OCI-LY7 (cell line): Measurements from ENCODE around the gene MARCO. TPM values are rescaled to one million over a fixed set of nuclear protein-coding genes. Genes with fewer than 3 reads are reported as not detected.

Source experiments
- Bru-seq: library from RNA; stranded (reverse); fragments of 400-500 nt; gene quantifications from one replicate; lab custom pipeline; 2021; lab: Mats Ljungman, UMichigan
- BruChase-seq, 2 experiments: library from RNA; stranded (reverse); fragments of 400-500 nt; gene quantifications; one replicate each; lab custom pipeline; 2021; lab: Mats Ljungman, UMichigan
- BruUV-seq: library from RNA; stranded (reverse); fragments of 400-500 nt; replicated peaks from 2 replicates; lab custom pipeline; 2021; lab: Mats Ljungman, UMichigan
- CTCF ChIA-PET: fragments of 300-600 bp; sonication (Branson Sonifier 250); formaldehyde crosslinking; loops from one replicate; lab custom pipeline; 2022; ENCODE audit warnings: antibody characterized with exemption; ENCODE audit not compliant: unreplicated experiment; lab: Charles Lee
- POLR2A ChIA-PET: fragments of 300-600 bp; sonication (Branson Sonifier 250); formaldehyde crosslinking; loops from one replicate; lab custom pipeline; 2022; ENCODE audit warnings: antibody characterized with exemption; lab: Charles Lee
- DNase-seq: peaks from one replicate; pipeline ENCODE4 v3.0.0-alpha.2; 2015; ENCODE audit warnings: low spot score
- H2AFZ ChIP-seq: fragments of 200-600 bp; sonication (generic), shearing (Covaris generic); 2 replicates; pipeline ENCODE4 v1.6.1; 2014; ENCODE audit warnings: mild to moderate bottlenecking, antibody characterized with exemption, low read length, moderate library complexity
- H3K27ac ChIP-seq: fragments of 200-600 bp; sonication (generic); 2 replicates; pipeline ENCODE4 v1.5.1; 2014; ENCODE audit warnings: mixed run types, low read depth, mild to moderate bottlenecking, moderate library complexity, low read length, inconsistent platforms; ENCODE audit not compliant: poor library complexity, severe bottlenecking
- H3K36me3 ChIP-seq: fragments of 200-600 bp; sonication (generic); 2 replicates; pipeline ENCODE4 v1.6.1; 2014; ENCODE audit warnings: mild to moderate bottlenecking, antibody characterized with exemption, low read length, moderate library complexity, mixed read lengths; ENCODE audit not compliant: insufficient read depth
- H3K4me1 ChIP-seq: fragments of 200-600 bp; sonication (generic); 2 replicates; pipeline ENCODE4 v1.5.1; 2014; ENCODE audit warnings: mild to moderate bottlenecking, low read length; ENCODE audit not compliant: insufficient read depth, poor library complexity, severe bottlenecking
- H3K4me2 ChIP-seq: fragments of 200-600 bp; sonication (generic); 2 replicates; pipeline ENCODE4 v1.6.1; 2014; ENCODE audit warnings: mild to moderate bottlenecking, low read length
- H3K4me3 ChIP-seq: fragments of 200-600 bp; sonication (generic); 2 replicates; pipeline ENCODE4 v1.5.1; 2014; ENCODE audit warnings: mild to moderate bottlenecking, low read depth, low read length; ENCODE audit not compliant: poor library complexity, severe bottlenecking
- H3K79me2 ChIP-seq: fragments of 200-600 bp; sonication (generic); 2 replicates; pipeline ENCODE4 v1.6.1; 2016; ENCODE audit warnings: low read depth, mild to moderate bottlenecking, low read length, moderate library complexity, mixed read lengths; ENCODE audit not compliant: insufficient read depth
- H3K9me2 ChIP-seq: fragments of 200-600 bp; sonication (generic); 2 replicates; pipeline ENCODE4 v1.6.1; 2016; ENCODE audit warnings: mild to moderate bottlenecking, low read length, mixed read lengths; ENCODE audit not compliant: insufficient read depth
- H3K9me3 ChIP-seq: fragments of 200-600 bp; sonication (generic); 2 replicates; pipeline ENCODE4 v1.6.1; 2014; ENCODE audit warnings: mild to moderate bottlenecking, mixed run types, low read length, mixed read lengths
- H4K20me1 ChIP-seq: fragments of 200-600 bp; sonication (generic); 2 replicates; pipeline ENCODE4 v1.6.1; 2014; ENCODE audit warnings: mild to moderate bottlenecking, antibody characterized with exemption, low read length, moderate library complexity, mixed read lengths; ENCODE audit not compliant: insufficient read depth
- EZH2phosphoT487 ChIP-seq: fragments of 200-600 bp; sonication (generic); IDR thresholded peaks from 2 replicates; pipeline ENCODE4 v1.6.1; 2018; ENCODE audit warnings: low read depth, borderline replicate concordance, mild to moderate bottlenecking, mixed run types, antibody characterized with exemption, low read length, moderate library complexity, mixed read lengths
- intact Hi-C: fragments of 100-400 bp; cut with micrococcal nuclease; formaldehyde crosslinking; loops from one replicate; pipeline ENCODE4 v1.10.0; 2022; ENCODE audit not compliant: unreplicated experiment
- long read RNA-seq: library from polyadenylated mRNA; stranded (forward); transcript quantifications from one replicate; pipeline ENCODE4 v2.0.0, GENCODE V29; 2022
- total RNA-seq, 2 experiments: library from RNA; depleted of rRNA in 1 of 2; stranded (reverse); fragments of >200 nt in 1 of 2; shearing (Covaris generic) in 1 of 2; gene quantifications; 2 replicates each; pipeline ENCODE4 v1.2.3, GENCODE V29; 2014 to 2022
- TF ChIP-seq, protein P1 (sequence below): fragments of 200-600 bp; sonication (generic); conservative IDR thresholded peaks from 2 replicates; pipeline ENCODE4 v1.5.1; 2014; ENCODE audit warnings: mild to moderate bottlenecking, antibody characterized with exemption, low read length, moderate library complexity, mixed read lengths

The MARCO gene, protein sequence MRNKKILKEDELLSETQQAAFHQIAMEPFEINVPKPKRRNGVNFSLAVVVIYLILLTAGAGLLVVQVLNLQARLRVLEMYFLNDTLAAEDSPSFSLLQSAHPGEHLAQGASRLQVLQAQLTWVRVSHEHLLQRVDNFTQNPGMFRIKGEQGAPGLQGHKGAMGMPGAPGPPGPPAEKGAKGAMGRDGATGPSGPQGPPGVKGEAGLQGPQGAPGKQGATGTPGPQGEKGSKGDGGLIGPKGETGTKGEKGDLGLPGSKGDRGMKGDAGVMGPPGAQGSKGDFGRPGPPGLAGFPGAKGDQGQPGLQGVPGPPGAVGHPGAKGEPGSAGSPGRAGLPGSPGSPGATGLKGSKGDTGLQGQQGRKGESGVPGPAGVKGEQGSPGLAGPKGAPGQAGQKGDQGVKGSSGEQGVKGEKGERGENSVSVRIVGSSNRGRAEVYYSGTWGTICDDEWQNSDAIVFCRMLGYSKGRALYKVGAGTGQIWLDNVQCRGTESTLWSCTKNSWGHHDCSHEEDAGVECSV
- total RNA-seq (2014; rRNA removed; shearing (Covaris generic)) (not detected in 2 replicates), total RNA-seq (2022) (not detected in 2 replicates), Bru-seq, nascent RNA (not detected), BruChase-seq, experiment 1, labeled RNA remaining after a 6-hour chase (not detected), BruChase-seq, experiment 2, labeled RNA remaining after a 2-hour chase (not detected)
- long read RNA-seq = 0 reads

DNA sequence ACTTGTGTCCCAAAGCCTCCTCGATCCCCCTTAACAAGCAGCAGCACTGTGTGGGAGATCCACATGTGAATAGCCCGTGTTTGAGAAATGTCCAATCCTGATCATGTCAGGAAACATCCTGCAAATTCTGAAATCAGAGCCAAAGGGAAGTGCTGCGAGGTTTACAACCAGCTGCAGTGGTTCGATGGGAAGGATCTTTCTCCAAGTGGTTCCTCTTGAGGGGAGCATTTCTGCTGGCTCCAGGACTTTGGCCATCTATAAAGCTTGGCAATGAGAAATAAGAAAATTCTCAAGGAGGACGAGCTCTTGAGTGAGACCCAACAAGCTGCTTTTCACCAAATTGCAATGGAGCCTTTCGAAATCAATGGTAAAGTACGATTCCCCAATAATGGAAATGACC, at the start of gene MARCO:
Gene MARCO (plus strand): TSS at position 164 of the 400 bp plus-strand sequence. CDS start 107 bp downstream, at position 271.
- CTCF ChIA-PET = no interaction called here
- H3K27ac ChIP-seq = no peak within 1 kb of the TSS

GRCh38 chr2:118893100-118893499, 48.9 kb upstream of the MARCO start:
- POLR2A ChIA-PET = no interaction called here
- no peaks in the 10 kb centered on the region for H4K20me1 ChIP-seq
- no peak overlapping the region for H3K4me3 ChIP-seq
- TF ChIP-seq, protein P1, sequence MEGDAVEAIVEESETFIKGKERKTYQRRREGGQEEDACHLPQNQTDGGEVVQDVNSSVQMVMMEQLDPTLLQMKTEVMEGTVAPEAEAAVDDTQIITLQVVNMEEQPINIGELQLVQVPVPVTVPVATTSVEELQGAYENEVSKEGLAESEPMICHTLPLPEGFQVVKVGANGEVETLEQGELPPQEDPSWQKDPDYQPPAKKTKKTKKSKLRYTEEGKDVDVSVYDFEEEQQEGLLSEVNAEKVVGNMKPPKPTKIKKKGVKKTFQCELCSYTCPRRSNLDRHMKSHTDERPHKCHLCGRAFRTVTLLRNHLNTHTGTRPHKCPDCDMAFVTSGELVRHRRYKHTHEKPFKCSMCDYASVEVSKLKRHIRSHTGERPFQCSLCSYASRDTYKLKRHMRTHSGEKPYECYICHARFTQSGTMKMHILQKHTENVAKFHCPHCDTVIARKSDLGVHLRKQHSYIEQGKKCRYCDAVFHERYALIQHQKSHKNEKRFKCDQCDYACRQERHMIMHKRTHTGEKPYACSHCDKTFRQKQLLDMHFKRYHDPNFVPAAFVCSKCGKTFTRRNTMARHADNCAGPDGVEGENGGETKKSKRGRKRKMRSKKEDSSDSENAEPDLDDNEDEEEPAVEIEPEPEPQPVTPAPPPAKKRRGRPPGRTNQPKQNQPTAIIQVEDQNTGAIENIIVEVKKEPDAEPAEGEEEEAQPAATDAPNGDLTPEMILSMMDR = no peak
- TF ChIP-seq EZH2phosphoT487 = no peak
- H3K4me2 ChIP-seq = no peak overlapping the region
- H3K36me3 ChIP-seq = no peaks in the 10 kb centered on the region
- CTCF ChIA-PET = no interaction called here
- H3K27ac ChIP-seq = no peak overlapping the region
- no peaks in the 10 kb centered on the region for H3K4me1 ChIP-seq
- H3K9me2 ChIP-seq = no peaks in the 10 kb centered on the region
- no peak overlapping the region for H2AFZ ChIP-seq
- H3K9me3 ChIP-seq = 0 out of 2 replicates have a peak, but pooled peaks cover 5% of the 10 kb centered on the region
- no TSS peak for BruUV-seq
- intact Hi-C loops = no loop called here
- no peak for DNase-seq
- no peaks in the 10 kb centered on the region for H3K79me2 ChIP-seq

More for the DNA sequence above, at the start of gene MARCO:
- Histone ChIP-seq H3K4me2 (no peak within 1 kb of the TSS), H3K9me3 (no peaks in the 10 kb centered on the region), H3K9me2 (no peaks in the 10 kb centered on the region), H3K36me3 (no peaks in the 10 kb centered on the region), H3K4me3 (no peak within 1 kb of the TSS), H3K79me2 (no peaks in the 10 kb centered on the region), H4K20me1 (no peaks in the 10 kb centered on the region), H3K4me1 (no peaks in the 10 kb centered on the region), H2AFZ (no peak within 1 kb of the TSS)
- DNase-seq = no peak
- no TSS peak for BruUV-seq
- TF ChIP-seq EZH2phosphoT487 = no peak
- TF ChIP-seq, protein P1 = no peak
- POLR2A ChIA-PET = no interaction called here
- intact Hi-C loops = no loop called here
